Testis (tissue), 2 donors: ENCODE data around the gene ALKBH5.

ENCODE experiments used
- POLR2A ChIP-seq: fragments of 450-650 bp; IDR thresholded peaks from one replicate; pipeline ENCODE4 v1.6.1; 2017; ENCODE audit warnings: antibody characterized with exemption, mild to moderate bottlenecking, moderate library complexity
- TF ChIP-seq, protein P1 (sequence below), 3 experiments: fragments of 450-650 bp in 2 of 3; fragments of 200-600 bp in 1 of 3; sonication (generic) in 1 of 3; IDR thresholded peaks; one replicate each; pipeline ENCODE4 v1.5.1; 2016 to 2019; ENCODE audit warnings: antibody characterized with exemption in 3 of 3, mild to moderate bottlenecking in 2 of 3, moderate library complexity in 1 of 3

DNA sequence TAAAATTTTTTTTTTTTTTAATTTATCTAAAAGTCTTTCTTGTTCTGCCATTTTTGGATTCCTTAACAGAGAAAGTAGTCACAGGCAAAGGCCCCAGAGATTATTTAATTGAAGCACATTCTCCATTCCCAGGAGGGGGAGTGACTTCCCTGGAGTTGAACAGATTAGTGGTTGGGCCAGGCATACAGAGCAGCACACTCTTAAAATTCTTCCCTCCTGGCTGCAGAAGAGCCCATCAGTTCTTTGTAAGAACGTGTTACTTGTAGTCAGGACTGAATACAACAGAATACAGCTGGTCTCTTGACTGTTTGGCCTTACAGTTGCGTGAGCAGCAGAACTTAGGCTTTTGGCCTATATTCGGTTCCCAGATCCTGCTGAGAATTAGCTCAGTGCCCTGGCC is 1.8 kb downstream of the ALKBH5 start:
- TF ChIP-seq, protein P1, sequence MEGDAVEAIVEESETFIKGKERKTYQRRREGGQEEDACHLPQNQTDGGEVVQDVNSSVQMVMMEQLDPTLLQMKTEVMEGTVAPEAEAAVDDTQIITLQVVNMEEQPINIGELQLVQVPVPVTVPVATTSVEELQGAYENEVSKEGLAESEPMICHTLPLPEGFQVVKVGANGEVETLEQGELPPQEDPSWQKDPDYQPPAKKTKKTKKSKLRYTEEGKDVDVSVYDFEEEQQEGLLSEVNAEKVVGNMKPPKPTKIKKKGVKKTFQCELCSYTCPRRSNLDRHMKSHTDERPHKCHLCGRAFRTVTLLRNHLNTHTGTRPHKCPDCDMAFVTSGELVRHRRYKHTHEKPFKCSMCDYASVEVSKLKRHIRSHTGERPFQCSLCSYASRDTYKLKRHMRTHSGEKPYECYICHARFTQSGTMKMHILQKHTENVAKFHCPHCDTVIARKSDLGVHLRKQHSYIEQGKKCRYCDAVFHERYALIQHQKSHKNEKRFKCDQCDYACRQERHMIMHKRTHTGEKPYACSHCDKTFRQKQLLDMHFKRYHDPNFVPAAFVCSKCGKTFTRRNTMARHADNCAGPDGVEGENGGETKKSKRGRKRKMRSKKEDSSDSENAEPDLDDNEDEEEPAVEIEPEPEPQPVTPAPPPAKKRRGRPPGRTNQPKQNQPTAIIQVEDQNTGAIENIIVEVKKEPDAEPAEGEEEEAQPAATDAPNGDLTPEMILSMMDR (IDR thresholded peaks at IDR 0.05), result no peak
- TF ChIP-seq POLR2A, result no peak
